Measurements from ENCODE around the gene SLC9A9. TPM values are rescaled to one million over a fixed set of nuclear protein-coding genes. Genes with fewer than 3 reads are reported as not detected.

Gene SLC9A9
- total and polyA plus RNA-seq, 10 donors = 10.8 to 58.2 (median 44.7) TPM

GRCh38 chr3:143249014-143249413 is 599.3 kb downstream of the SLC9A9 start:
- intact Hi-C loops (cut with DNase I; ENCODE audit: low total_unique reads) = no loop called here
- Histone ChIP-seq H3K4me3 (no peak overlapping the region), H3K9me3 (peaks cover 0 to 6% (median 0%) of the 10 kb centered on the region in 8 donors), H3K4me1 (no peaks in the 10 kb centered on the region), H3K36me3 (no peaks in the 10 kb centered on the region), H3K27me3 (replicated peaks in 1 of 7) (no peaks in the 10 kb centered on the region), H3K27ac (no peak overlapping the region)
- no peak for TF ChIP-seq POLR2AphosphoS5 (IDR thresholded peaks at IDR 0.05)
- 93 to 99% (median 97%) methylated on average over 2 of the region's 2 CpGs for WGBS, 5 donors
- DNase-seq = no peak

GRCh38 chr3:143247073-143247472 is 601.2 kb downstream of the SLC9A9 start:
- intact Hi-C loops (cut with DNase I; ENCODE audit: low total_unique reads) = no loop called here
- WGBS, 5 donors = 33 to 71% (median 57%) methylated on average over 3 of the region's 3 CpGs
- no peak for DNase-seq

GRCh38 chr3:143245692-143246091 is 602.6 kb downstream of the SLC9A9 start:
- DNase-seq = no peak
- Histone ChIP-seq H3K36me3 (no peaks in the 10 kb centered on the region), H3K4me3 (no peak overlapping the region), H3K9me3 (peaks cover 0 to 6% (median 0%) of the 10 kb centered on the region in 8 donors), H3K4me1 (no peaks in the 10 kb centered on the region), H3K27me3 (replicated peaks in 1 of 7) (no peaks in the 10 kb centered on the region), H3K27ac (no peak overlapping the region)
- no peak for TF ChIP-seq POLR2AphosphoS5 (IDR thresholded peaks at IDR 0.05)
- TF ChIP-seq CTCF (IDR thresholded peaks at IDR 0.05 in 8 of 11, conservative IDR thresholded peaks at IDR 0.05 in 3 of 11) = no peak
- TF ChIP-seq POLR2A (IDR thresholded peaks at IDR 0.05) = no peak
- 88 to 95% (median 92%) methylated on average over 4 of the region's 4 CpGs for WGBS, 5 donors
- intact Hi-C loops (cut with DNase I; ENCODE audit: low total_unique reads) = no loop called here

More at GRCh38 chr3:143247073-143247472, 601.2 kb downstream of the SLC9A9 start:
- H3K4me3 ChIP-seq = no peak overlapping the region
- no peaks in the 10 kb centered on the region for H3K27me3 ChIP-seq (replicated peaks in 1 of 7)
- H3K4me1 ChIP-seq = no peaks in the 10 kb centered on the region
- H3K27ac ChIP-seq = no peak overlapping the region
- peaks cover 0 to 6% (median 0%) of the 10 kb centered on the region in 8 donors for H3K9me3 ChIP-seq
- no peaks in the 10 kb centered on the region for H3K36me3 ChIP-seq
- TF ChIP-seq POLR2AphosphoS5 (IDR thresholded peaks at IDR 0.05) = no peak
- no peak for TF ChIP-seq CTCF (IDR thresholded peaks at IDR 0.05 in 8 of 11, conservative IDR thresholded peaks at IDR 0.05 in 3 of 11)
- TF ChIP-seq POLR2A (IDR thresholded peaks at IDR 0.05) = no peak

GRCh38 chr3:143244516-143245063 is 603.7 kb downstream of the SLC9A9 start:
- intact Hi-C loops (cut with DNase I; ENCODE audit: low total_unique reads) = no loop called here

More at GRCh38 chr3:143244516-143245063, 603.7 kb downstream of the SLC9A9 start:
- Histone ChIP-seq H3K9me3 (no peaks in the 10 kb centered on the region), H3K36me3 (no peaks in the 10 kb centered on the region), H3K27me3 (replicated peaks in 1 of 7) (no peaks in the 10 kb centered on the region), H3K27ac (no peak overlapping the region), H3K4me1 (no peaks in the 10 kb centered on the region), H3K4me3 (no peak overlapping the region)
- no peak for TF ChIP-seq POLR2A (IDR thresholded peaks at IDR 0.05)
- no peak for TF ChIP-seq POLR2AphosphoS5 (IDR thresholded peaks at IDR 0.05)
- TF ChIP-seq CTCF (IDR thresholded peaks at IDR 0.05 in 8 of 11, conservative IDR thresholded peaks at IDR 0.05 in 3 of 11) = no peak
- 82 to 94% (median 89%) methylated on average over 9 of the region's 9 CpGs for WGBS, 5 donors
- no peak for DNase-seq
